HG03457 (cell line): Measurements from ENCODE around the gene KRT1.

Experiments
- ATAC-seq: cut with Tn5 transposase; IDR thresholded peaks from one replicate; pipeline ENCODE4 v1.9.1; 2021; ENCODE audit warnings: moderate number of reproducible peaks; ENCODE audit not compliant: unreplicated experiment

KRT1 gene

DNA sequence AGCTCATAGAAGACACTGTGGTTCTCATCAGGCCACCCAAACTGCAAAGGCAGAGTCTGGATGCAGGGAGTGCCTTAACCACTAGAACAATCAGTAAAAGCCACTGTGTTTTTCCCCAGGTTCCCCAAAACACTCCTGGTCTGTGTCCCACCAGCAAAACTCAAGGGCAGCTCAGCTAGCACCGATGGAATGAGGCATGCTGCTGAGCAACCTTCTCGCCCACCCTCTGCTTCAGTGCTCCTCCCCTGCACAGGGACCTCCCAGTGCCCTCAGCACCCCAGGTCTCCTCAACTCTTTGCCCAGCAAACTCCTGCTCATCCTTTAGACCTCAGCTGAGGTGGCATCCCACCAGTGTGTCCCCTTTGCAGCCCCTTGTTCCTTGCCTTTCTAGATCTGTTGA, 19.2 kb upstream of the KRT1 start:
- no peak for ATAC-seq

DNA sequence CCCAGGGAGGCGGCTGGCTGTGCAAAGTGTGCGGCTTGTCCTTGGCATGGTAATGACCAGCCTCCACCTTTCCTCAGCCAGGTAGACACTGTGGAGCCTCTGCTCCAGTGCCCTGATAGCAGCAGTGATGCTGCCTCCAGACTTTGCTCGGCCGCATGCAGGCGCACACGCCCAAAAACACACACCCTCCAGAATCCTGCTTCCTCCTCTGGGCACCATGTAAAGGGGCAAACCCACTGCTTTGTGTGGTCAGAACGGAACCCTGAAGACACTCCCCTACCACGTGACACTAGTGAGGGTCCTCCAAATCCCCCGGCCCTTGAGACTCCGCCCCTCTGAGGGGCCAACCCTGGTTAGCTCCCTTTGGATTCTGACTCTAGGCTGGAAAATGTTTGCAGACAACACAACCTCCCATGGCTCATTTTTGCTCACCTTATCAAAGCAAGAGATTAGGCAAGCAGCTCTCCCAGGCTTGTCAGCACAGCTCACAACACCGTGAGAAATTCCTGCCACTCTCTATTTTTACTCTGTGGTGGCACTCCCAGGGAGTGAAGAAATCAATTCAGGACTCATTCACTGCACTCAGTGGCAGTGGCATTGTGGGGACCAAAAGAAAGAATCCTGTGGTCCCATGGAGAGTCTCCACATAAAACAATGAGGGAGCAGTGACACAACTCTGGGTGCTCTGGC, 18.6 kb upstream of the KRT1 start:
- ATAC-seq, result no peak

DNA sequence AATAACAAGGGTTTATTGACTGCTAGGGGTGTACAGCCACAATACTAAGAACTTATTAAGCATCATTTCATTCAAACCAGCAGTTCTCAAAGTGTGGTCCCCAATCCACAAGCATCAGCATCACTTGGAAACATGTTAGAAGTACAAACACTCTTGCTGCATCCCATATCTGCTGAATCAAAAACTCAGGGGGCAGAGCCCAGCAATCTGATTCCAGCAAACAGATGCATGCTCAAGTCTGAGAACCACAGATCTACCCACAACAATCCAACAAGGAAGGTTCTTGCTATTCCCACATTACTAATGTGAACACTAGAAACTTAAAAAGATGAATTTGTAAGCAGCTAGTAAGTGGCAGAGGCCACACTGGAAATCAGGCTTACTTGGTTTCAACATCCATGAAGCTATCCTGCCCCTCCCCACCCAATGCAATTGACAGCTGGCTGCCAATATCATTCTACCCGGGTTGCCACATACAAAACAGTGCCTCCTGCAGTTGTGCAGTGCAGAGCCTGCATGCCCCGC, 16.9 kb upstream of the KRT1 start:
- no peak for ATAC-seq

DNA sequence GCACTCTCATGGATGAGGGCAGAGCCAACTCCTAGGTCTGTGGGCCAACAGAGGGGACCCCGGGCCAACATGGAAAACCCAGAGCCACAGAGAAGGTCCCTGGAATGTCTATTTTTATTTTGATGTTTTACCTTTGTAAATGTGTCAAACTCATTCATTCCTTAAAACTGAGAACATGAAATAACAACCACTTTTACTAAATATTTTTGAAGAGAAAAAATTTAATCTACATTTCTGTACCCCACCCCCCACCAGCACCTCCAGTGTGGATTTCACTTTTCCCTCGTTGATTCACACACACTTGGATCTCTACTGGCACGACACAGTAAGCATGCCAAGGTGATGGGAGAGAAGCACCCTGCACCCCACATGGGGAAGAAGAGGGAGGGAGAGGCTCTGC, 16.4 kb upstream of the KRT1 start:
- ATAC-seq, result no peak

DNA sequence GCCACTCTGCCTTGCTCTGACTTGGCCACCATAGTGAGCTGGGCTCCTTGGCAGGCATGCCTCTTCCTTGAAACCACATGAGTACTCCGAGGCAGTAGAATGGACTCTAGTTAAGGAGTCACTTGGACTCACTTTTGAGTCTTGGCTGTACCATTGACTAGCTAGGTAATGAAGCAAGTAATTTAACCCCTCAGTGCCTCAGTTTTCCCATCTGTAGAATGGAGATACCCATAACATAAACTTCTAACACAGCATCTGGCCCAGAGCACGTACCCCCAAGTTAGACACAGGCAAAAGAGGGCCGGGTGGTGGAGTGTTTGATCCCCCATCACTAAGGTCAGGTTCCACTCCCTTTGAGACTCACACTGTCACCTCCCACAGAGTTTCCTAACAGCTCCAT, 14.8 kb upstream of the KRT1 start:
- ATAC-seq, result no peak

DNA sequence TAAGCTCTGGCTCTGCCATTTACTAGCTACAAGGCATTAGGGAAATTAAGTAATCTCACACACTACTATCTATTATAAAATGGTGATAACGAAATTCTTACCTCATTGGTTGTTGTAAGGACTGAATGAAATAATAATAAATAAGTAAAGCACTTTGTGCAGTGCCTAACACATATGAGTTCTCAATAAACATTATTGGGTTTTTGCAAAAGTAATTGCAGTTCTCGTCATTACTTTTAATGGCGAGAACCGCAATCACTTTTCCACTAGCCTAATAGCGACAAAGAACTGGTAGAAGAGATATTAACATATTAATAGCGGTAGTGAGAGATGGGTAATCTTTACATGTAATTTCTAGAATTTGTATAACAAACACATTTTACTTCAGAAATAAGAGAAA, 13.9 kb upstream of the KRT1 start:
- no peak for ATAC-seq

DNA sequence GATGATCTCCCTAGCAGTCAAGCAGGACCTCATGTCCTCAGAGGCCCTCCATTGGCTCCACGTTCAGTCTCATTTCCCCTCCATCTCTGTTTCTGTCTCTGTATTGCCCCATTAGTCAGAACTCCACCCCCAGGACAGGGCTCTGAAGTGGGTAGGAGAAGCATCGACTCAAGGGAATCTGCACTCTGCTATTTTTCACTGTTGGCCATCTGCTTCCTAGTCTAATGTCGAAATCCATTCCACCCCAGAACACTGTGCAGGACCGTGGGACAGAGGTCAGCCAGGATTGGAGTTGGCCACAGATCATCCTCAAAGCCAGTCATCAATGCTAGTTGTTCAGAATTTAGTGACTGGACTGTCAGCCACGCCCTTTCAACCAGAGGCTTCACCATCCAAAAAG, 13.1 kb upstream of the KRT1 start:
- no peak for ATAC-seq

DNA sequence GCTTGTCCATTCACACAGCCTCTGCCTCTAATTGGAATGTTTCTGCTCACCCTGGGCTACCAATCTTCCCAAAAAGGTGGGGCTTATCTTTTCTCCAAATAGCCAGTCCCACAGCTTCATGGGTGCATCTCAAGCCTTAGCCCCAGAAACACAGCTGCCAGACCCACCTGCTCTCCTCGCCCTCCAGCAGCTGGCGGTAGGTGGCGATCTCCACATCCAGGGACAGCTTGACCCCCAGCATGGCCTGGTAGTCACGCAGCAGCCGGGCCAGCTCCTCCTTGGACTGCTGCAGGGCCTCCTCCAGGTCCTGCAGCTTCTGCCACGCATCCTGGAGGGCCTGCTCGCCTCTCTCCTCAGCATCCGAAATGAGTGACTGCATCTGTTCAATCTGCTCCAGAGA, 12.0 kb upstream of the KRT1 start:
- ATAC-seq, result no peak

DNA sequence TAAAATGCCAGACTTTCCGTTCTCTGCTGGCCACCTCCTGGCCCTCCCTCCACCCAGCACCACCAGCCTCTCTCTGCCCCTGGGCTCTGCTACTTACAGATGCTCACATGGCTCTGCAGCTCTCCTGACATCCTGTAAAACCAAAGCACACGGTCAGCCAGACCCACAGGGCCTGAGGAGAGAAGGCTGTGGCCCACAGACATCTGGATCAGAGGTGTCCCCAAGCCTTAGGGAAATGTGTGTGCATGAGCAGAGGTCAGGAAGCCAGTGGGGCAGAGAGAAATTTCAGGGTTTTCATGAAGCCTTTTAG, 11.6 kb upstream of the KRT1 start:
- no peak for ATAC-seq

DNA sequence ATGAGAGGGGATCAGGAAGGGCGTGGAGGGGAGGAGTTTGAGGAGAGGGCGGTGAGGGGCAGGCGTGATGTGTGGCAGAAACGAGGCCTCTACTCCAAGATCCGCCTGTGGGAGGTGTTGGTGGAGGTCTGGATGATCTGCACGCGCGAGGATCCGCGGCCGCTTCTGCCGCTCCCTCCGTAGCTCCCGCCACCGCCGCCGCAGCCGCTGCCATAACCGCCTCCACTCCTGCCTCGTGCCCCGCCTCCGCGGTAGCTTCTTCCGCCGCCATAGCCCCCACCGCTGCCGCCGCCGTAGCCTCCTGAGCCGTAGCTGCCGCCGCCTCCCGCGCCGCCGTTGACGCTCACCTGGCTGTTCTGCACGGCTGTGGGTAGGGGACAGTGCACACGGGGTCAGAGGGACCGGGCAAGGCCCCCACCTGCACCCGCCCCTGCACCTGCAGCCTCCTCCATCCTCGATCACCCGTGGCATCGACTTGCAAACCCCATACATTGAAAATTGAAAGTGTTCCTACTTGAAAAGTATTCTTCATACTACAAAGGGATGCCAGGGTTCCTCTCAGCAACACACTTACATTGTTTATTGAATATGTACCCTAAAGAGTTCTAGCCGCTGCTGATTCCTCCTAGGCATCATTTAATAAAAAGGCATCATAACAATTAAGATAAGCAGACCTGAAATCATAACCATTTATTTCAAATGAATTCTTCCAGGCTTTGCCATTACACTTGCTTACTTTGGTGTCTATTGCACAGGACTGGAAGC, 11.1 kb upstream of the KRT1 start:
- no peak for ATAC-seq

DNA sequence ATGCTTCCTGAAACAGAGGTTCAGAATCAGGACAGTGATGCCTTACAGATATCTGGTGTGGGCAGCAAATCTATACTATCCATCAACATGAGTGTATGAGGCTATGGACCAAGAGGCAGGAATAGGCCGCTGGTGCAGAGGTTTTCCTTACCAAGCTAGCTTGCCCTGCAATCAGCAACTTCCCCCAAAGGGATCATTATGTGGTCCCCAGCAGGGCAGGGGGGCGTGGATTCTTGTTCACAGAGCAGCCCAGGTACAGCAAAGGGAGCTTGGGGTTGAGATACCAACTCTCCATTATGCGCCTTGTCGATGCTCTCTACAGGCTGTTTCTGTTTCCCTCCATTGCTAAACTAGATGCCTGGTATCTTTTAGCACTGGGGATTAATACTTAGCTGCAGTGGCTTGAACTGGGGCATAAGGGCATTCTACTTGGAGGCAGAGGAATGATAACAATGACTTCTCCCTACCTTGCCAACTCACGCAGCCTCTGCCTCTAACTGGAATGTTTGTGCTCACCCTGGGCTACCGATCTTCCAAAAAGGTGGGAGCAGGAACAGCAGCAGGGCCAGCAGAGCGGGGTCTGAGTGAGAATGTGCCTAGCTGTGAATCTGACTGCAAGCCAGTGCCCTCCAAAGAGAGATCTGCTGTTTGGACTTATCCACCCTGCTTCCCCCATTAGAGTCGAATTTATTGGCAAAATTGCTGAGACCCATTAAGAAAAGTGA, 10.3 kb upstream of the KRT1 start:
- no peak for ATAC-seq

DNA sequence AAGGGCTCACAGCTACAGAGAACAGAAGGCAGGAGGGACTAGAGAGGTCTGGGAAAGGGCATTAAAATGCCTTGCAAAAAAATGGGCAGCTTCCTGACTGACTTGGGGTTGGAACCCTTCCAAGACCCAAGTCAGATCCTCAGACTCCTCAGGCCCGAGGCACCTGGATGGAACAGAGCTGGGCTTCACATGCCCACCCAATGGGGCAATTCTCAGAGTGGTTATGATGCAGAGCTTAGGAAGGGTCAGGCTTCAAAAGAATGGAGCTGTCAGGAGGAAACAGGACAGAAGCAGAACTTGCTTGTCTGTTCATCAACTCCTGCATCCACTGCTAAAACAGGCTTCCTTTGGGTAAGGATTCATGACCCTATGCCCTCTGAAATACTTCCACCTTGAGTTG, 9.7 kb upstream of the KRT1 start:
- ATAC-seq, result no peak

DNA sequence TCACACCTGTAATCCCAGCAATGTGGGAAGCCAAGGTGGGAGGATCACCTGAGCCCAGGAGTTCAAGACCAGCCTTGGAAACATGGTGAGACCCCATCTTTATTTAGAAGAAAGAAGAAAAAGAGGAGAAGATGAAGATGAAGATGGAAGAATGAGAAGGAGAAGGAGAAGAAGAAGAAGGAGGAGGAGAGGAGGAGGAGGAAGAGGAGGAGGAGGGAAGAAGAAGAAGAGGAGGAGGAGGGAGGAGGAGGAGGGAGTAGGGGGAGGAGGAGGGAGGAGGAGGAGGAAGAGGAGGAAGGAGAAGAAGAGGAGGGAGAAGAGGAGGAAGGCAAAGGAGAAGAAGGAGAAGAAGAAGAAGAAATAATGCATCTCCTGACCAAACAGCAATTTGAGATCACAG, 9.0 kb upstream of the KRT1 start:
- no peak for ATAC-seq

DNA sequence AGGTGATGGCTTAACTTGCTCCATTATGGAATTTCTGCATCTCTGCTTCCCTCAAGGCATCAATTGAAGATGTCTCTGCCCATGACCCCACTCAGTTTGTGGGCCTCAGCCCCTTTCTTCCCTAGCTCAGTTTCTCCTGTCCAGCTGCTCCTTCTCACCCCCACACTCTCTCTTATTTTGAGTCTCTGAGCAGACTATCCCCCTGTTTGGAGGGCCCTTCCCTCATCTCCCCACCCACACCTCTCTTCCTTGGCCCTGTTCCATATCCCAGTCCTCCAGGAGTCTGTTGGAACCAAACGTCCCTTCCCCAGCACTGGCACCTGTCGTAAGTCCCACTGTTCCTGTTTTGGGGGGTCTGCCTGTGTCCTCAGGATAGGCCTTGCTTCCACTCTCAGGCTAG, 8.3 kb upstream of the KRT1 start:
- ATAC-seq, result no peak

DNA sequence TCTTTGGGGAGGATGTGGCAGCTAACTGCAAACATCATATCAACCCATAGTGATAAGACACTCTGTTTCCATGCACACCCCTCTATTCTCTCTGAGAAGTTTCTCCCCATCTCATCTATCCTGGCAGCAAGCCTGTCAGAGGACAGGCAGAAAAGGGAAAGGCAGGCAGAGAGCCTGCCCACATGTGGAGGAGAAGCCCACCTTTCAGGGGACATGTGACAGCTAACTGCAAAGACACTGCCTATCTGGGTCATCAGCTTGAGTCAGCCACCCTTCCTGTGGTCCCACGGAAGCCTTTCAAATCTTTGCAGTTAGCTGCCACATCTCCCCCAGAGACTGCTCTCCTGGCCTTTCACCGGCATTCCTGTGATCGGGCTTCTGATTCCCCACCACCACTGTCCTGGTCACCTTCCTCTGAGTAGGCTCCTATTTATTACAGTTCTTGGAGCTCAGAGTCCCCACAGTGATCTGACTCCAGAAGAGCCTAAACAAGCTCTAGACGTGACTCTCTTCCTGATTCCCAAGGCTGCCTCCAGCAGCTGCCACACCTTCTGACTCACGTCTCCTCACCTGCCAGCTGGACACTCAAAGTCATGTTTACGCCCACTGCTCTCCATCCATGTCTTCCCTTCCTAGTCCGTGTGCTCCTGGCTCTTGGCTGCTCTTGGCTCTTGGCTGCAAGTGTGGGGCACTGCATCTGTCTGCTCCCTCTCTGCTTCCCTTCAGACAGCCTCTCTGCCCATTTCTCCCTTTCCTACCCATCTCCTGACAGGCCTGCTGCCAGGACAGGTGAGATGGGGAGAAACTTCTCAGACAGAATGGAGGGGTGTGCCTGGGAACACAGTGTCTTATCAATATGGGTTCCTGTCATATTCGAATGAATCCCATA, 7.5 kb upstream of the KRT1 start:
- no peak for ATAC-seq

DNA sequence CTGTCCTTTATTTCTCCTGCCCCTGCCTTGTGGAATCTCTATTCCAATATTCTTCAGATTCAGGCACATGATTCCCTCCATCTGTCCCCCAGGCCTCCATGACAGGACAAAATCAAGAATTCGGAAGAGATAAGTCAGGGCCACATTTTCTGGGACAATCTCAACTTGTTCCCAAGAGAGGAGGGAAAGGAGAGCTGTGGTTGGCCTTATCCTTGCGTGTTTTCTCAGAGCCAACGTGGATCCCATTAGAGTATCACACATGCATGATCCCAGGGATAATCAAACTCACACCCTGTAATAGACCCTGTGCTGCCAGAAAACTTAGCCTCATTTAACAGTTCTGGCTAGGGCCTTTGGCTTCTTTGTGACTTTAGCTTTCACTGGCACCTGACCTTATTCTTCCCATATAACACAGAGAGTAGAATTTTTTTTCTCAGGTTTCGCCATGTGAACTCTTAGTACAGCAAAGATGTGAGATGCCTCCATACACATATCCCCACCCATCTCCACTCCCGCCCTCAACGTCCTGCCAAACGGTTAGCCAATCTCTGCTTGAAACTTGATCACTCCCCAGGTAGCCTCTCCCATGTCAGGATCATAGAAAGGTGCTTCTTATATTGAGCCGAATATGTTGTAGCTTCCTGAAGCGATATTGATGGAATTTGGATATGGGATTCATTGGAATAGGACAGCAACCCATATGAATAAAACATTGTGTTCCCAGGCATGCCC, 6.7 kb upstream of the KRT1 start:
- no peak for ATAC-seq

DNA sequence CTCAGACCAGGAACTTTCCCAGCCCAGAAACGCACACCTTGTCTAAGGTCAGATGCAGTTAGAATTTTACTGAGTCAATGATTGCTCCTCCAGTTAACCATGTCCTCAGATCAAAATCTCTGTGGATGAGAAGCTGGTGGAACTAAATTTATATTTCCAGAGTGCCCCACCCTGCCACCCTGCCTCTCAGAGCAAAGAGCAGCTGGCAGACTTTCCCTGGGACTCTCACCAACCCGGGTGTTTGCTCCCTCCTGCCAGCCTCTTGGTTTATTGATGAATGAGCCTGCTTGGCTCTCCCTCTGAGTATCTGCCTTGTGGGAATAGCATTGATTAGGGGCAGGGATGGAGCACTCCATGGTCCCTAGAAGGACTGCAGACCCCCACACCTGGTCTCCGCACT, 5.9 kb upstream of the KRT1 start:
- no peak for ATAC-seq

DNA sequence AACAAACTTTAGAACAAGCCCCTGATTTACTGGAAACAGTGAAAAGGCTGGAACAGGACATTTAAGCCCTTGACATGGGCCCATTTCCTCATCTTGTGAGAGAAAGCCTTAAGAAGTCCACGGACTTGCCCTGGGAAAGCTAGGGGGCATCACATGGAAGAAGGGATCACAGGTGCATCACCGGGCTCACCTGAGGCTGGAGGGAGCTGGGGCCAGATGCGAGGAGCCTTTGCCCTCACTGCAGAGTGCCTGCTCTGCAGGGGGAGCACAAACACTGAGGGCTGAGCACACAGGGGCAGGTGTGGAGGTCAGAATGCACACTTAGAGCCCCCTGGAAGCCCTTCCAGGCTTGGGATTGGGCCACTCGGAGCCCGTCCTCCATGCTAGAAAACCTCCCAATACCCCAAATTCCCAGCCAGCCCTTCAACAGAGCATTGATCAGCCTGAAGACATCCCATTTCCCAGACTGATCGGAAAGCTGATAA, 5.2 kb upstream of the KRT1 start:
- no peak for ATAC-seq

DNA sequence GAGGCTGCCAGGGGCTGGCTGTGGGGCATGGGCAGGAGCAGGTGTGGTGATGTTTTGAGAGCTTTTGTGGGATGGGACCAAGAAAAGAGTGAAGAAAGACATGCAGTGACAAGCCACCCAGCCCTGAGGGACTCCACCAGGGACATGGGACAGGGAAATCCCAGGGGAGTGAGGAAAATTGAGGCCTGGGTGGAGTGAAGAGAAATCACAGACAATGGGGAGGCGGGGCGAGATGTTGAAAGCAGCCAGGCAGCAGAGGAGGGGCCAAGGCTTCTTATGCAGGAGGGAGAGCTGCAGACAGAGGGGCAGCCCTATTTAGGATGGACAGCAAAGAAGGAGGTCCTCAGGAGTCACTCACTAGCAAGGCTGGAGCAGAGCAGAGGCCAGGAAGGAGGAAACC, 4.2 kb upstream of the KRT1 start:
- no peak for ATAC-seq

DNA sequence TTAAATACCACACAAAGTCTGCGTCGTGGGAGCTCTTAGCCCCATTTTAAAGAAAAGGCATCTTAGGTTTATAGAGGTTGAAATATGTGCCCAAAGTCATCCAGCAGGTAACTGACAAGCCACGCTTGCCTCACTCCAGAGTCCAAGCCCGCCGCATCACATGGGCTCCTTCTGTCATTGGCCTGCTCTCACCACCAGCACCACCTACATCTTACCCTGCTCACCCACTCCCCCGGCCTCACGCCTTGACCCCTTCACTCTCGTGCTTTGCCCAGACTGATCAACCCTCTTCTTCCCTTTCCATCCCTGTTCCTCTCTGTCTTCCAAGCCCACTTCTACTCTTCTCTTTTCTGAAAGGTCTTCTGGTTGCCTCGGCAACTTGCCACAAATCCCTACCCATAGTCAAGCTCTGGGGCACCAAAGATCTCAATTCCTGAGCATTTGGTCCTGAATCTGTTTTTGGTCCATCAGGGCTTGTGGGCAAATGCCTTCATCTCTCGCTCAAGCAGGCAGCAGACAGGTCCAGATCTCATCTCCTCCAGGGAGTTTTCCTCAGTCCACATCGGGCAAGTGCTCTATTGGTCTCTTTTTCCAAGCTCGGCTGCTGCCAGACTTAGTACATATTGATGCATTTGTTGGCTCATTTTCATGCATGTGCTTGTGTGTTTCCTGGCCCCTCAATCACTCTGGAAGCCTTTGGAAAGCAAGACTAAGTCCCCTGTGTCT, 3.5 kb upstream of the KRT1 start:
- no peak for ATAC-seq
